NCI-H2227 (cell line): ENCODE measurements around the gene KIF23.

Source experiments
- DNase-seq: peaks from one replicate; lab custom pipeline; 2025; ENCODE audit not compliant: unreplicated experiment; lab: John Stamatoyannopoulos, UW

KIF23 gene

DNA sequence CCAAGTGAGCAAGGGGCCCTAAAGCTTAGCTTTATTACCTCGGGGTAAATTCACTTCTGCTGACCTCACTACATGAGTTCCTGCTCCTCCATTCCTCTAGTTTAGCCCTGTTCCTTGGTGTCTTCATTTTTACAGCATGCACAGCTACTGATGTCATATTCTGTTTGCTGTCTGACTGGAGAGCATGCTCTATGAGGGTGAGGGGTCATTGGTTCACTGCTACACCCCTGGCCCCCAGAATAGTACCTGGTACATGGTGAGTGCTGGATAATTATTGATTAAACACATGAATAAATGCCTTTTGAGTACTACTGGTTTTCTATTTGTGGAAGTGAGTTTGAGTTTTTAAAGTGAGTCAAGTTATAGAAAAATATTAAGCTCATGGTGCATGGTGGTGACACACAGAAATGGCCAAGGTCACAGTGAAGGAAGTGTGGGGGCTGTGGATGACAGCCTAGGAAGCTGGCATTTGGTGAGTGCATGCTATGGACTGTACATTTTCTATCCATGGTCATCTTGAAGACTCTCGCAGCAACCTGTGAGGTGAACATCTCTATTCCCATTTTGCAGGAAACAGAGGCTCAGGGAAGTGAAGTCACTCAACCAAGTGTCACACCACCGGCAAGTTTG lies 72.4 kb downstream of the KIF23 start:
- no peak for DNase-seq

- DNase-seq = no peak
Observed at GRCh38 chr15:69489073-69489571, 75.0 kb downstream of the KIF23 start.

GRCh38 chr15:69490356-69491037 lies 76.3 kb downstream of the KIF23 start:
- DNase-seq = no peak

- no peak for DNase-seq
Observed at GRCh38 chr15:69491038-69491505, 76.9 kb downstream of the KIF23 start.

GRCh38 chr15:69493406-69493805 lies 79.3 kb downstream of the KIF23 start:
- no peak for DNase-seq

DNA sequence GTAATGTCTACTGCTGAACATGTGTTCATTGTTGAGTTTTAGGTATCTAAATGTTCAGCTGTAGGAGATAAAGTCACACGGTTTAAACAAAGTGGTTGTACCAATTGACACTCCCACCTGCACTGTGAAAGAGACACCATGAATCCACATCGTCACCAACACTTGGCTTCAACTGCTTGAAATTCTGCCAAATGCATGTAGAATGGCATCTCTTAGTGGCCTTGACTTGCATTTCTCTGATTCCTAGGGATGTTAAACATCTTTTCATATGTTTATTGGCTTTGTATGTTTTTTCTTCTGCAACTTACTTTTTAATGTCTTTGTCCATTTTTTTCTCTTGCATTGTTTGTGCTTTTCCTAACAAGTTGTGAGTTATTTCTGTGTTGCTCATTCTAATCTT lies 81.9 kb downstream of the KIF23 start:
- no peak for DNase-seq

DNA sequence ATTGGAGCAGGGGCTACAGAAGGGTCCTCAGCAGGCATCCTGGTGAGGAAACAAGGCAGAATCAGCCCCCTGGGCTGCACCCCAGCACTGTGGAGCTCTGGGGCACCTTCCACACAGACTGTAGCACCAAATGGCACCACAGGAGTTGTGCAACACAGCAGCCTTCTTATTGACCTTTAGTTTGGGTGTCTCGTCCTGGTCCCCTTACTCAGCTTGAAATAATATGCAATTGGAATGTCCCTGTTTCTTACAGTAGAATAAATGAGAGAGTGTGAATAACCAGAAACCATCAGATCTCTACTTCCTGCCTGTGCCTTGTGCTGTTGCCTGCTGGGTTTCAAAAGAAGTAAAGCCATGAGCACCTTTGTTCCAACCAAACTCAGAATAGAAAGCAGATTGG lies 82.9 kb downstream of the KIF23 start:
- DNase-seq = no peak

DNA sequence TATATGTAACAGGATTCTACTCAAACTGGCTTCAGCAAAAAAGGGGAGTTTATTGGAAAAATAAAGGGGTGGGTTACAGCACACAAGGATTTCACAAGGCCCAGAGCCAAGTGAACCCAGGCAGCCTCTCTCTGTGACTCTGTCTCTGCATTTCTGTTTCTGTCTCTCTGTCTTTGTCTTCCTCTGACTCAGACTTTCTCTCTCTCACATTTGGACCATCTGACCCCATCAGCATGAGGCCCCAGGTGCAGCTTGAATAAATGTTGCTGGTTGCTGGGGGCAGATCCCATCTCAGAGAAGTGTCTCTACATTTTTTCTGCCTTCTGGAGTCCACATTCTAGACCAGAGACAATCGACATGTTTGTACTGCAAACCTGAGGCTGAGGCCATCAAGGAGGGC lies 83.5 kb downstream of the KIF23 start:
- DNase-seq = no peak
